ENCODE measurements around the gene RRBP1. TPM values are rescaled to one million over a fixed set of nuclear protein-coding genes. Genes with fewer than 3 reads are reported as not detected.

Gene RRBP1
- total RNA-seq, 1 donor from 2014 or later = 46.7 TPM

- Mint-ChIP-seq H3K4me3 (no peak overlapping the region), H3K4me1 (no peaks in the 10 kb centered on the region), H3K36me3 (ENCODE audit: low read depth) (no peaks in the 10 kb centered on the region), H3K9me3 (no peaks in the 10 kb centered on the region), H3K27ac (ENCODE audit: unreplicated experiment) (no peak overlapping the region), H3K27me3 (ENCODE audit: low read depth) (peaks cover 4% of the 10 kb centered on the region)
- no peak for DNase-seq (ENCODE audit: low read depth, low spot score)
- TF ChIP-seq CTCF (conservative IDR thresholded peaks at IDR 0.05) = peak; percentile 33
Observed at GRCh38 chr20:17721802-17722486, 39.9 kb upstream of the RRBP1 start.

- DNase-seq (ENCODE audit: low read depth, low spot score) = no peak
- Mint-ChIP-seq H3K9me3 (no peaks in the 10 kb centered on the region), H3K27me3 (ENCODE audit: low read depth) (peaks cover 4% of the 10 kb centered on the region), H3K36me3 (ENCODE audit: low read depth) (no peaks in the 10 kb centered on the region), H3K27ac (ENCODE audit: unreplicated experiment) (no peak overlapping the region), H3K4me1 (no peaks in the 10 kb centered on the region), H3K4me3 (no peak overlapping the region)
- TF ChIP-seq CTCF (conservative IDR thresholded peaks at IDR 0.05) = no peak
Observed at GRCh38 chr20:17720755-17721154, 38.7 kb upstream of the RRBP1 start.

GRCh38 chr20:17716331-17716730 lies 34.3 kb upstream of the RRBP1 start:
- peaks cover under 1% of the 10 kb centered on the region for H3K4me1 Mint-ChIP-seq
- no peaks in the 10 kb centered on the region for H3K36me3 Mint-ChIP-seq (ENCODE audit: low read depth)
- no peak overlapping the region for H3K27ac Mint-ChIP-seq (ENCODE audit: unreplicated experiment)
- DNase-seq (ENCODE audit: low read depth, low spot score) = no peak
- no peaks in the 10 kb centered on the region for H3K27me3 Mint-ChIP-seq (ENCODE audit: low read depth)
- no peaks in the 10 kb centered on the region for H3K9me3 Mint-ChIP-seq
- TF ChIP-seq CTCF (conservative IDR thresholded peaks at IDR 0.05) = no peak
- H3K4me3 Mint-ChIP-seq = no peak overlapping the region

GRCh38 chr20:17715075-17715474 lies 33.0 kb upstream of the RRBP1 start:
- H3K4me1 Mint-ChIP-seq = peaks cover 12% of the 10 kb centered on the region
- H3K36me3 Mint-ChIP-seq (ENCODE audit: low read depth) = no peaks in the 10 kb centered on the region
- TF ChIP-seq CTCF (conservative IDR thresholded peaks at IDR 0.05) = no peak
- no peak for DNase-seq (ENCODE audit: low read depth, low spot score)
- H3K9me3 Mint-ChIP-seq = no peaks in the 10 kb centered on the region
- H3K27ac Mint-ChIP-seq (ENCODE audit: unreplicated experiment) = no peak overlapping the region
- no peak overlapping the region for H3K4me3 Mint-ChIP-seq
- H3K27me3 Mint-ChIP-seq (ENCODE audit: low read depth) = no peaks in the 10 kb centered on the region

GRCh38 chr20:17714597-17714996 lies 32.6 kb upstream of the RRBP1 start:
- TF ChIP-seq CTCF (conservative IDR thresholded peaks at IDR 0.05) = no peak
- Mint-ChIP-seq H3K27me3 (ENCODE audit: low read depth) (no peaks in the 10 kb centered on the region), H3K9me3 (no peaks in the 10 kb centered on the region), H3K27ac (ENCODE audit: unreplicated experiment) (no peak overlapping the region), H3K4me3 (no peak overlapping the region), H3K36me3 (ENCODE audit: low read depth) (no peaks in the 10 kb centered on the region), H3K4me1 (peaks cover 12% of the 10 kb centered on the region)
- DNase-seq (ENCODE audit: low read depth, low spot score) = no peak

All from neural crest cell (in vitro differentiated cells).